ENCODE measurements around the gene FFAR2.

Gene FFAR2

GRCh38 chr19:35476149-35476548 lies 28.1 kb downstream of the FFAR2 start:
- Histone ChIP-seq H3K36me3 (ENCODE audit: control insufficient read depth in 4 of 4, insufficient read depth in 4 of 4, low read length in 3 of 4) (no peaks in the 10 kb centered on the region), H3K4me1 (ENCODE audit: control extremely low read depth in 1 of 4, control insufficient read depth in 4 of 4, insufficient read depth in 4 of 4, low read length in 3 of 4) (no peaks in the 10 kb centered on the region), H3K4me3 (ENCODE audit: control insufficient read depth in 1 of 7, extremely low read depth in 1 of 7, insufficient read depth in 4 of 7, low read depth in 2 of 7, low read length in 6 of 7) (no peak overlapping the region), H3K9me3 (ENCODE audit: control extremely low read depth in 1 of 5, control insufficient read depth in 4 of 5, insufficient read depth in 2 of 5, low read depth in 1 of 5, low read length in 4 of 5) (no peaks in the 10 kb centered on the region), H3K27me3 (replicated peaks in 2 of 5; ENCODE audit: control insufficient read depth in 4 of 5, insufficient read depth in 5 of 5, low read length in 4 of 5) (peaks cover 0 to 2% (median 0%) of the 10 kb centered on the region in 5 experiments), H3K27ac (ENCODE audit: insufficient read depth in 1 of 2, low read depth in 1 of 2, low read length in 2 of 2, poor library complexity in 1 of 2, severe bottlenecking in 2 of 2) (no peak overlapping the region)
- no peak for DNase-seq
- ChIA-PET CTCF (interaction anchor here (1.6 kb wide), 1 partner anchor 8 kb away, joined by 4 read pairs; no protein-coding TSS in a partner anchor), POLR2A (no interaction called here)
- 75% methylated on average over 4 of the region's 4 CpGs for WGBS (ENCODE audit: insufficient coverage)

- Histone ChIP-seq H3K27me3 (replicated peaks in 2 of 5; ENCODE audit: control insufficient read depth in 4 of 5, insufficient read depth in 5 of 5, low read length in 4 of 5) (peaks cover 0 to 3% (median 0%) of the 10 kb centered on the region in 5 experiments), H3K4me3 (ENCODE audit: control insufficient read depth in 1 of 7, extremely low read depth in 1 of 7, insufficient read depth in 4 of 7, low read depth in 2 of 7, low read length in 6 of 7) (no peak overlapping the region), H3K9me3 (ENCODE audit: control extremely low read depth in 1 of 5, control insufficient read depth in 4 of 5, insufficient read depth in 2 of 5, low read depth in 1 of 5, low read length in 4 of 5) (no peaks in the 10 kb centered on the region), H3K4me1 (ENCODE audit: control extremely low read depth in 1 of 4, control insufficient read depth in 4 of 4, insufficient read depth in 4 of 4, low read length in 3 of 4) (no peaks in the 10 kb centered on the region), H3K36me3 (ENCODE audit: control insufficient read depth in 4 of 4, insufficient read depth in 4 of 4, low read length in 3 of 4) (no peaks in the 10 kb centered on the region), H3K27ac (ENCODE audit: insufficient read depth in 1 of 2, low read depth in 1 of 2, low read length in 2 of 2, poor library complexity in 1 of 2, severe bottlenecking in 2 of 2) (no peak overlapping the region)
- POLR2A ChIA-PET, result no interaction called here
- WGBS (ENCODE audit: insufficient coverage), result 94% methylated on average over 14 of the region's 21 CpGs
- CTCF ChIA-PET, result interaction anchor here (0.6 to 2.9 kb wide), 8 partner anchors 8 to 199 kb away, joined by 3 to 17 read pairs (median 3); no protein-coding TSS in a partner anchor
- DNase-seq, result no peak
These were observed 31.0 kb downstream of the FFAR2 start for GRCh38 chr19:35478794-35479677.

- ChIA-PET POLR2A (no interaction called here), CTCF (no interaction called here)
- Histone ChIP-seq H3K4me3 (ENCODE audit: control insufficient read depth in 1 of 7, extremely low read depth in 1 of 7, insufficient read depth in 4 of 7, low read depth in 2 of 7, low read length in 6 of 7) (no peak overlapping the region), H3K4me1 (ENCODE audit: control extremely low read depth in 1 of 4, control insufficient read depth in 4 of 4, insufficient read depth in 4 of 4, low read length in 3 of 4) (peaks cover 0 to 2% (median 0%) of the 10 kb centered on the region in 4 experiments), H3K27ac (ENCODE audit: insufficient read depth in 1 of 2, low read depth in 1 of 2, low read length in 2 of 2, poor library complexity in 1 of 2, severe bottlenecking in 2 of 2) (no peak overlapping the region), H3K36me3 (ENCODE audit: control insufficient read depth in 4 of 4, insufficient read depth in 4 of 4, low read length in 3 of 4) (no peaks in the 10 kb centered on the region), H3K9me3 (ENCODE audit: control extremely low read depth in 1 of 5, control insufficient read depth in 4 of 5, insufficient read depth in 2 of 5, low read depth in 1 of 5, low read length in 4 of 5) (no peaks in the 10 kb centered on the region), H3K27me3 (replicated peaks in 2 of 5; ENCODE audit: control insufficient read depth in 4 of 5, insufficient read depth in 5 of 5, low read length in 4 of 5) (peaks cover 0 to 8% (median 0%) of the 10 kb centered on the region in 5 experiments)
- 100% methylated on average over 2 of the region's 5 CpGs for WGBS (ENCODE audit: insufficient coverage)
- DNase-seq, result no peak
These were observed 35.0 kb downstream of the FFAR2 start for GRCh38 chr19:35483089-35483488.

- Histone ChIP-seq H3K27me3 (replicated peaks in 2 of 5; ENCODE audit: control insufficient read depth in 4 of 5, insufficient read depth in 5 of 5, low read length in 4 of 5) (peaks cover 0 to 9% (median 0%) of the 10 kb centered on the region in 5 experiments), H3K36me3 (ENCODE audit: control insufficient read depth in 4 of 4, insufficient read depth in 4 of 4, low read length in 3 of 4) (no peaks in the 10 kb centered on the region), H3K4me1 (ENCODE audit: control extremely low read depth in 1 of 4, control insufficient read depth in 4 of 4, insufficient read depth in 4 of 4, low read length in 3 of 4) (peaks cover 0 to 2% (median 0%) of the 10 kb centered on the region in 4 experiments), H3K9me3 (ENCODE audit: control extremely low read depth in 1 of 5, control insufficient read depth in 4 of 5, insufficient read depth in 2 of 5, low read depth in 1 of 5, low read length in 4 of 5) (no peaks in the 10 kb centered on the region), H3K4me3 (ENCODE audit: control insufficient read depth in 1 of 7, extremely low read depth in 1 of 7, insufficient read depth in 4 of 7, low read depth in 2 of 7, low read length in 6 of 7) (no peak overlapping the region), H3K27ac (ENCODE audit: insufficient read depth in 1 of 2, low read depth in 1 of 2, low read length in 2 of 2, poor library complexity in 1 of 2, severe bottlenecking in 2 of 2) (no peak overlapping the region)
- WGBS (ENCODE audit: insufficient coverage), result 82% methylated on average over 6 of the region's 7 CpGs
- POLR2A ChIA-PET, result no interaction called here
- peak in 1 of 3 donors; percentile 13 for DNase-seq
- CTCF ChIA-PET, result interaction anchor here (0.6 to 3.0 kb wide), 2 partner anchors 16 to 67 kb away, joined by 3 to 10 read pairs; no protein-coding TSS in a partner anchor
These were observed 36.4 kb downstream of the FFAR2 start for GRCh38 chr19:35484252-35485036.

GRCh38 chr19:35486268-35486708 lies 38.2 kb downstream of the FFAR2 start:
- Histone ChIP-seq H3K4me3 (ENCODE audit: control insufficient read depth in 1 of 7, extremely low read depth in 1 of 7, insufficient read depth in 4 of 7, low read depth in 2 of 7, low read length in 6 of 7) (no peak overlapping the region), H3K9me3 (ENCODE audit: control extremely low read depth in 1 of 5, control insufficient read depth in 4 of 5, insufficient read depth in 2 of 5, low read depth in 1 of 5, low read length in 4 of 5) (no peaks in the 10 kb centered on the region), H3K36me3 (ENCODE audit: control insufficient read depth in 4 of 4, insufficient read depth in 4 of 4, low read length in 3 of 4) (no peaks in the 10 kb centered on the region), H3K4me1 (ENCODE audit: control extremely low read depth in 1 of 4, control insufficient read depth in 4 of 4, insufficient read depth in 4 of 4, low read length in 3 of 4) (peaks cover 0 to 2% (median 0%) of the 10 kb centered on the region in 4 experiments), H3K27ac (ENCODE audit: insufficient read depth in 1 of 2, low read depth in 1 of 2, low read length in 2 of 2, poor library complexity in 1 of 2, severe bottlenecking in 2 of 2) (no peak overlapping the region), H3K27me3 (replicated peaks in 2 of 5; ENCODE audit: control insufficient read depth in 4 of 5, insufficient read depth in 5 of 5, low read length in 4 of 5) (peaks cover 0 to 11% (median 0%) of the 10 kb centered on the region in 5 experiments)
- 100% methylated on average over 1 of the region's 3 CpGs for WGBS (ENCODE audit: insufficient coverage)
- ChIA-PET POLR2A (interaction anchor here (0.6 kb wide), 1 partner anchor 11 kb away, joined by 5 read pairs; no protein-coding TSS in a partner anchor), CTCF (interaction anchor here (0.9 to 3.0 kb wide), 9 partner anchors 8 to 133 kb away, joined by 3 to 12 read pairs (median 5); no protein-coding TSS in a partner anchor)
- DNase-seq, result no peak

GRCh38 chr19:35487656-35488182 lies 39.7 kb downstream of the FFAR2 start:
- WGBS (ENCODE audit: insufficient coverage), result 83% methylated on average over 5 of the region's 10 CpGs
- DNase-seq, result no peak
- peaks cover 0 to 11% (median 0%) of the 10 kb centered on the region in 5 experiments for H3K27me3 ChIP-seq (replicated peaks in 2 of 5; ENCODE audit: control insufficient read depth in 4 of 5, insufficient read depth in 5 of 5, low read length in 4 of 5)
- H3K4me1 ChIP-seq (ENCODE audit: control extremely low read depth in 1 of 4, control insufficient read depth in 4 of 4, insufficient read depth in 4 of 4, low read length in 3 of 4), result peaks cover 0 to 2% (median 0%) of the 10 kb centered on the region in 4 experiments
- ChIA-PET CTCF (interaction anchor here (0.8 to 2.2 kb wide), 7 partner anchors 7 to 130 kb away, joined by 3 to 12 read pairs (median 3); partner anchors contain the start of gene FFAR3), POLR2A (no interaction called here)
- no peak overlapping the region for H3K27ac ChIP-seq (ENCODE audit: insufficient read depth in 1 of 2, low read depth in 1 of 2, low read length in 2 of 2, poor library complexity in 1 of 2, severe bottlenecking in 2 of 2)
- no peaks in the 10 kb centered on the region for H3K36me3 ChIP-seq (ENCODE audit: control insufficient read depth in 4 of 4, insufficient read depth in 4 of 4, low read length in 3 of 4)
- no peak overlapping the region for H3K4me3 ChIP-seq (ENCODE audit: control insufficient read depth in 1 of 7, extremely low read depth in 1 of 7, insufficient read depth in 4 of 7, low read depth in 2 of 7, low read length in 6 of 7)
- no peaks in the 10 kb centered on the region for H3K9me3 ChIP-seq (ENCODE audit: control extremely low read depth in 1 of 5, control insufficient read depth in 4 of 5, insufficient read depth in 2 of 5, low read depth in 1 of 5, low read length in 4 of 5)
